GM21367 (cell line): ENCODE data around the gene PYROXD2.

ENCODE experiments used
- ATAC-seq: cut with Tn5 transposase; IDR thresholded peaks from one replicate; pipeline ENCODE4 v1.9.1; 2021; ENCODE audit not compliant: unreplicated experiment

PYROXD2 gene

DNA sequence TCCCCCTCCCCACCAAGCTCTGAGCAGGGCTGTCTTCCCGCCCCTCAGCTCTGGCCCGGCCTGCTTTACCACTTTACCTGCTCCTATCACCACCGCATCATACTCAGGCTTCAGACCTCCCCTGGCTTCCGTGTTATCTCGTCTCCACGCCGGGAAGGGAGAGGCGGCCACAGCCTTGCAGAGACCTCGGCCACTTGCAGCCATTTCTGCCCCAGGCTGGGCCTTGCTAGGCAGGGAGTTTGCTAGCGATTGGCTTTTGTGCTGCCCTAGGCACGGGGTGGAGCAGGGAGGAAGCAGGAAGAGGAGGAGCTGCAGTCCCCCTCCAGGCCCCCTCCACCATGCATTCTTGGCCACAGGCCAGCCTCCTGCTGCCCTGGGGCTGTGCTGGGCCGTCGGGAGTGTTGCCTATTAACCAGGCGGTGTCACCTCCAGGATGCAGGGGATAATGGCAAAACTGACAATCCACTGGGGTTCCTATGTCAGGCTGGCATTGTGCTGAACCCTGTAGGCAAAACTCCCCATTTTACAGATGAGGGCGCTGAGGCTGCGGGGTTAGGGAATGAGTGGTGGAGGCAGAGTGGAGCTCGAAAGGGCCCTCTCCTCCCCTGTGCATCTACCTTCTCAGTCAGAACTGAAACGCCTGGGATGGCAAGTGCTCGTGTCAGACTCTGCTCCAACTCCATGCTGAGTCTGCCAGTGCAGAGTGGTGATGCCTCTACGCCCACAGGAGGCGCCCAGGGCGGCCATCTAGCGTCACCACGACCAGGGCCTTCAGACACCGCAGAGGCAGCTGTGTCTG lies at the start of gene PYROXD2:
Gene PYROXD2, minus strand, starts transcription at position 251 of the 799 bp plus-strand sequence. Its CDS starts 47 bp downstream, at position 204.
- ATAC-seq, result peak; percentile 67

DNA sequence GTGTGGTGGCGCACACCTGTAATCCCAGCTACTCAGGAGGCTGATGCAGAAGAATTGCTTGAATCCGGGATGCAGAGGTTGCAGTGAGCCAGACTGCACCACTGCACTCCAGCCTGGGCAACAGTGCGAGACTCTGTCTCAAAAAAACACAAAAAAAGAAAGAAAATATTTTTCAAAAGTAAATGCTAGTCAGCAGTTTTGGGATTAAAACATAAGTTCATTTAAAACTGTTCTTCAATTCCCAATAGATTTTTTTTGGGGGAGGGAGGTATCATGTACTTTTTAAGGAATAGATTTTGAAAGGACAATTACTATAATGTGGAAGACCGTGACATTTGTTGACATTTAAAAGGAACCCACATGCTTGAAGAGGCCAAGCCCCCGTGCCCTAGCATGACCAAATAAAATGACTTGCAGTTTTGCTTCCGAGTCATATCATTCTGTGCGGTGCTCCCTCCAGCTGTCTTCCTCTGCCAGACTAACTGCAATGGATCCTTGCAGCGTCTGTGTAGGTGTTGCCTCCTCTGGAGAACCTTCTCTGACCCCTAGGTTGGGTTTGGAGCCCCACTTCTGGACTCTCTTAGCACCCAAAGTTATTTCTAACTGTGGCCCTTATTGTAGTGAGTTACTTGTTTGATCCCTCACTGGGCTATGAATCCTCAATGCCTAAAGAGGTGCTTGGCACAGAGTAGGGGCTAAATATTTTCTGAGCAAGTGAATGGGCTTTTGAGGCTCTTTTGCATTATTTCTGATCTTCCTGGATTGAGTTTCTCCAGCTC lies 49.2 kb upstream of the PYROXD2 start:
- no peak for ATAC-seq

DNA sequence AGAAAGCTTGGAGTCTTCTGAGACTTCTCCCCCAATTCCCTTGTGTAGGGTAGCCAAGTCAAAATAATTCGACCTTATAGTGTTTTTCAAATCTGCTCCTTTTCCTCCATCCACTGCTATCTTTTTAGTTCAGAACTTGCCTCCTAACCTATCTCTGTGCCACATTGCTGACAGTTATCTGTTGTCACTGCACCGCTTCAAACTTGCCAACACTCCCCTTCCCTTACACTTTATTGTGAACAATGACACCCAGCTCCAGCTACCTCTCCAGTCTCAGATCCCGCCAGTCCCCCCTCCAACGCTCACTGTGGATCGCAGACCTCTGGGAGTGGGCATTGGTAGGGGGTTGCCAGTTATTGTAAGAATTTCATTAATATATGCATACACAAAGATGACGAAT lies 48.0 kb upstream of the PYROXD2 start:
- ATAC-seq, result no peak

DNA sequence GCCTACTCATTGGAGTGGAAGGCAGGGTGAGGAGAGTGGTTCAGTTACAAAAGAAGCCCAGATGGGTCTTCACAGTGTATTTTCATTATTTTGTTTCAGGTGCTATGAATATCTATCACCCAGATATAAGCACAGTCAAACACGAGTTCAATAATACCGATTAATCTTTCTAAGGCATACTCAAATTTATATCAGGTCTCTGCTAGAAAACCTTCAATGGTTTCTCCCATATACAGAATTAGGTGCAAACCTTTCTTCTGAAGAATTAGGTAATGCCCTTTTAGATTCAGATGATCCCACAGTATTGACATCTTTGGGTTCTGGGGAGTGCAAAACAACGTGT lies 46.5 kb upstream of the PYROXD2 start:
- ATAC-seq, result no peak

DNA sequence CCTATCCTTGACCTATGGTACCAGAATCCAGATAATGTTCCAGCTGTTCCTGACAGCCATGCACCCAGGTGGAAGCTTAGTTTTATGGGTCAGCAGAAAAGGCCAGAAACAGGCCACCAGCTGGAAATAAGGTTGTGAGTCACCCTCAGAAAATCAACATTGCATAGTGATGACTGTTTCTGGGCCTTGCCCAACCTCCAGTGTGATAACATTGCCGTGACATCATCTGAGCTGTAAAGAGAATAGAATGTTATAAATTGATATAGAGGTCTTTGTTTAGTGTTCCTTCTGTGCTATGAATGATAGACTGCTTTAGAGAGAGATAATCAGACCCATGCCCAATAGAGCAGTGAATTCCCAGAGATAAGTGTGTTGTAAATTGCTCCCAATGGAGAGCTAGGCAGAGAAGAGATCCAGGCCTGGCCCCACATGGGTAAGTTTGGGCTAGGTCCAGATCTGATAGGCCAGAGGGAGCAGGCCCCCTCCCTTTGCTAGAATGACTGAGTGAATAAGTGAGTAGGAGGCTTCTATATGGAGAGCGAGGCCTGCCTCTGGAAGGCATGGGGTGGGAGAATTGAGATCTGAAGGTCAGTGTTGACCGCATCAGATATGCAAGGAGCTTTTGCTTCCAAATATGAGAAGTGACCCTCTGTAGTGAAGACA lies 46.0 kb upstream of the PYROXD2 start:
- no peak for ATAC-seq

DNA sequence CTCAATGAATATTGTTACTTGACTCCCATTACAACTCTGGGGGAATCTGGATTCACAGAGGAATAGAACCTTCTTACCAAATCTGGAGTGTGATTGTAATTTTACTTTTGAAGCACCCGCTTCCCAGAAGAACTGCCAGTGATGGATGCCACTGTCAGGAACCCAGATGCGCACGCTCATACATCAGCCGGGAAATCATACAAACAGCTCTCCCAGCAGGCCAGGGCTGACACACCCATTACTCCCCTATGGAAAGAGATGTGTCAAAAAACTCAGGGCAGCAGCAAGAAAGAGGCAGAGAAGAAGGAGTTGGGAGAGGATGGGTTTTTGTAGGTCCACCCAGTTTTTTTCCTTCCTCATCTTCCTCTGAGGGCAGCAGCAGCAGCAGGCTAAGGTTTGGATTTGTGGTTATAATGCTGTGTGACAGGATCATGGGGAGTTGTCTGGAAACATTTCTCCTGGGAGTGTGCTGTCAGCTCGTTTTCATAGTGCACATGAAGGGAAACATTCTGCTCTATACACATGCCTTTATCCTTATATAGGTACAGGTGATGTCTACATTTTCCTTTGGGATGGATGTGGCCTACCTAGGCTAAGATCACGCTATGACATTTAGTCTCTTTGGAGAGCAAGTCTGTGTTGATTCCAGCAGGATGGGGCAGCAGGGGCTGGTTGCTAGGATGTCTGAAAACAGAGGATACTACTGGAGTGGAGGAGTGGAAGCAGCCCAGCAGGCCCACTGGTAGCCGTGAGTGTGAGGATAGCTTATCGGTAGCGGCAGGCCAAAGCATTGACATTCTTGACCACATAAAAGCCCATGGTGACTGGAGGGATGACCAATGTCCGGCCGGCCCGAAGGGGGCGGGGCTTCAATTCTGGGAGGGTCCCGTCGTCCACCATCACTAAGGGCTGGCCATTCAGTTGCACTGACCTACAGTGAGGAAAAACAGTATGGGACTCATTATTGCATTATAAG lies 44.1 kb upstream of the PYROXD2 start:
- ATAC-seq, result no peak

DNA sequence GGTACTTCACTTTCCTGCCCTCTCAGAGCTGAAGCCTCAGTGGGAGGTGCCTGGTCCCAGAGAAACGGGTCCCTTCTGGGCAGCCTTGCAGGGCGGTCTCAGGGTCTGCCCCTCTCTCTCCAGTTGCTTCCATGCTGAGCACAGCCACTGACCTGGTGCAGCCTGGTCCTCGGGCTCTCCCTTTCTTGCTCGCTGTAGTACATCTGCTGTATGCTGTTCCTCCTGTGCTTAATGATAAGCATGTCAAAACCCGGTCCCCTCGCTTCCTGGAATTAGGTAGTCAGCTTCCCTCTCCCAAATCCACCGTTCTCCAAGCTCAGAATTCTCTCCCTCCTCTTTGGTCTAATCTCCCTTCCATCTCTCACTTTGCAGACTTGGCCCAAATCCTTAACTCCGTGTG lies 42.7 kb upstream of the PYROXD2 start:
- no peak for ATAC-seq

DNA sequence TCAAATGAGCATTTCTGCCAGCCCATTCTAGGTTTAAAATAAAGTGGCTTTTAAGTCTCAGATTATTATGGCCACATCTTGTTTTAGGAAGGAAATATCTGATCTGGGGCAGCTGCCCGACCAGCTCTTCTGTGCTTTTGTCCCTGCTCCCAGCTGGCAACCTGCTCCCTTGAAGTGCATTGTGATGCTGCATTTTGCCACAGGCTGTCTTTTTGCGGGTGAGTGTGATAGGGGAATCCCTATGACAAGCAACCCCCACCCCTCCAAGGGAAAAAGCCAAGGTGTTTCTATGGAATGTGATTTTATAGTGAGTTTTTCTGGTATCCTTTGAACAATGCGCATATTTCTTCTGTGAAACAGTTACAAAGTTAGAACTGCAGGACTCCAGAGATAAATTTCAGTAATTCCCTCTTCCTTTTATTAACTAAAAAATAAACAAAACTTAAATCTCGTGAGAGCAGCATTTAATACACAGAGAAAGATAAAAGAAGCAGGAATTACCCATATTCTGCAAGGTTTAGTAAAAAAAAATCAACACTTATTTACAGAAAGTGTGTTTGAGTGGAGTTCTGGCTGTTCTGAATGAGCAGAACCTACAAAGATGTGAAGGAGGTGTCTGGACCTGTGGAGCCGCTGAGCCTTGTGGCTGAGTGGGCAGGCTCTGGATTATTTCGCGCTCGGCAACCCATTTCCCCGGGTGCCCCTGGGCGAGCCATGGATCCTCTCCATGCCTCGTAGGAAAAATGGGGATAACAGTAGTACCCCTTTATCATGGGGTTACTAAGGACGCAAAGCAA lies 41.9 kb upstream of the PYROXD2 start:
- ATAC-seq, result no peak

DNA sequence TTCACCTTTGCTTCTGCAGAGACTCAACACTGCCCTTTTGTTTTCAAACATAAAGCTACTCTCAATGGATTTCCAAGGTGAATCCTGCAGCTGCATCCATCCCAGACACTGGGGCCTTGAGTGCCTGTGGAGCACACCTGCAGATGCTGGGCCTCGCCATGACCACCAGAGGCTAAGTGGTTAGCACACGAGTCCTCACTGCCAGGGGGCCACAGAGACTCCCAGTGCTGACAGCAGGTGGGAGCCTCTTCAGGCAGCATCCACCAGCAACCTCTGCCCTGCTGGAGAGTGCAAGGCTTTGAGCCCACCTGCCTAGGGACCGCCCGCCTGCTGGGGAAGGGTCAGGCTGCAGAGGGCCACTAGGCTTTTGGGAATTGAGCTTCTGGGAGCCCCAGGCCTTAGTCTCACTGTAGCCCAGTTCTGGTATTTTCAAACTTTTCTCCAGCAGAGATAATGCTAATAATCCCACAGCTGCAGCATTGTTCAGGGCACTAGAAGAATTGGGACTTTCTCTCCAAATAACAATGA lies 41.1 kb upstream of the PYROXD2 start:
- no peak for ATAC-seq

DNA sequence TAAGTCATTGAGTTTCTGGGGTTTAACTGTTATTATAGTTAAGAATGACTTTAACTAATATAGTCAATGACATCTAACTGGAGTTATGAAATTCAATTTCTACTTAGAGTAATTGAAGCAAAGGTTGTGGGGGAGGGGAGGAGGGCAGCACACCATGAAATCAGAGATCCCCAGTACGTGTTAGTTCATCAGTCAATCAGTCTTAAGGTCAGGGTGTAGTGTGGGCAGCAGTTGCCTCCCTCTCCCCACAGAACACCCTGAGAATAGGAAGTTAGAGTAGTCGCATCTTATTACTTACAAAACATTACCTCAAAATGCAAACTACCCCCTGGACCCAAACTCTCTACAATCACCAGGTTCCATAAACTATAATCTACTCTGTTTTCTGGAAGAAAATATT lies 38.7 kb upstream of the PYROXD2 start:
- no peak for ATAC-seq

DNA sequence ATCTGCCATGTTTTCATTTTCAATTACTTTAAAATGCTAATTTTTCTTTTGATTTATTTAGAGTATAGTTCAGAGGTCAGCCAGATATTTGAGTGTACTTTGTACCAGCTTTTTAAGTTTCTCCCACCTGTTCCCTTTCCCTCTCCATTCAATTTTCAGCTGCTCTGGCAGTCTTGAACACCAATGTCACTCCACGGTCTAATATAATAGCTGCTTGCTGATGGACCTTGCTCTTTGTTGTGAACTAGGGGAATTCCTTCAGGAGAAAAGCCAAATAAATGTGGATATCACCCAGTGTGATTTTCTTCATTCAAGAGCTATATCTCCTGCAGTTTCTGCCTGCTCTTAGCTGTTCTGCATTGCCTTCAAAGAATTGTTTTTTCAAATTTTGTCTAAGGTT lies 35.6 kb upstream of the PYROXD2 start:
- ATAC-seq, result no peak

DNA sequence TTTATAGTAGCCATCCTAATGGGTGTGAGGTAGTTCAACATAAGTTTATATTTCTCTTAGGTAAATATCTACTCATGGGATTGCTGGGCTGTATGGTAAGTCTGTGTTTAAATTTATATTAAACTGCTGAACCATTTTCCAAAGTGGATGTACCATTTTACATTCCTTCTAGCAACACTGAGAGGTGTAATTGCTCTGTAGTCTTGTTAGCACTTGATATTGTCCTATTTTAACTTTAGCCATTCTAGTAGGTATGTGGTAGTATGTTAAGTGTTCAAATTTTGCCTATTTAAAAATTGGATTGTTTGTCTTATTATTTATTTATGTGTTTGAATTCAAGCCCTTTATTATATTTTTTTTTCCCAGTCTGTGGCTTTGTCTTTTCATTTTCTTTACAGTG lies 34.3 kb upstream of the PYROXD2 start:
- no peak for ATAC-seq

DNA sequence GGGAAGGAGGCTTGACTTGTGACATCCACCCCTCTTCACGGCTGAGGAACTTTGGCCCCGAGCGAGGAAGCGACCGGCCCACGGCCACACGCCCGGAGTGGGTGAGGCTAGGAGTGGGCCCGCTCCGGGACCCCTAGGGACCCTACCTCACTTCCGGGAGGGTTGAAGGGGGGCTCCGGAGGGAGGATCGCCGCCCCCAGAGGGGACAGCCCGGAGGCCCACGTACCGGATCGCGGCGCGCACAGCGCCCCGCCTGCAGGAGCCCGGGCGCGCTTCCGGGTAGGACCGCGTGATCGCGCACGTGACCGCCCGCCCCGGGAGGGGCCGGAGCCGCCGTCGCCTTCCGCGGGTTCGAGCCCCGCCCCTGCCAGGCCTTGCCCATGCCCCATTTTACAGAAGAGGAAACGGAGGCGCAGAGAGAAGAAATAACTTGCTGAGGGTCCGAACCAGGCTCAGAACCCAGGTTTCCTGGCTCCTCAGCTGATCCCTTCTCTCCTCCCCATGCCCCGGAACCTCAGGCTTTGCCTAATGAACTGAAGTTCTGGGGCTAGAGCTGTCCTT lies 31.8 kb upstream of the PYROXD2 start, which contains the start of gene HPS1:
Gene HPS1, minus strand, starts transcription at position 275 of the 561 bp plus-strand sequence. CDS start 3,695 bp downstream, outside the sequence.
- ATAC-seq, result peak; percentile 86

DNA sequence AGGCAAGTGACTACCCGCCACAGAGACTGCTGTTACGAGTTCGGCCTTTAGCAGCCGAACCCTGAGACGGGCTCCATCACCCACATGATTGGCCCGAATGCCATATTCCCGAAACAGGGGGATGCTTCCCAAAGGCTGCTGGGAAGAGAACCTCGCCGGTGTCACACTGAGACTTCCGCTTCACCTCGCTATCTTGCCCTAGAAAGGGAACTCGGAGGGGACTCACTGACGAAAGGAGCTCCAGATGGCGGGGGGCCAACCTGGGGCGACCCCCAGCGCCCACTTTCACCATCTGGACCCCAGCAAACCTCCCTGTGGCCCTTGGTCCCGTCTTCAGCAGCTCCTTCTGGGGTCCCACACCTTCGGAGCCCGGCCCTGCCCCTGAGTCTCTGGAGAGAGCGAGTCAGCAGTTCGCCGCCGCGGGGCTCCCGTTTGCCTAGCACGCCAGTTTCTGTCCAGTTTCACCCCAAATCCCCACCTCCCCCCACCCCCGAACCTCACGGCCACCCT lies 31.2 kb upstream of the PYROXD2 start:
- peak; percentile 18 for ATAC-seq

DNA sequence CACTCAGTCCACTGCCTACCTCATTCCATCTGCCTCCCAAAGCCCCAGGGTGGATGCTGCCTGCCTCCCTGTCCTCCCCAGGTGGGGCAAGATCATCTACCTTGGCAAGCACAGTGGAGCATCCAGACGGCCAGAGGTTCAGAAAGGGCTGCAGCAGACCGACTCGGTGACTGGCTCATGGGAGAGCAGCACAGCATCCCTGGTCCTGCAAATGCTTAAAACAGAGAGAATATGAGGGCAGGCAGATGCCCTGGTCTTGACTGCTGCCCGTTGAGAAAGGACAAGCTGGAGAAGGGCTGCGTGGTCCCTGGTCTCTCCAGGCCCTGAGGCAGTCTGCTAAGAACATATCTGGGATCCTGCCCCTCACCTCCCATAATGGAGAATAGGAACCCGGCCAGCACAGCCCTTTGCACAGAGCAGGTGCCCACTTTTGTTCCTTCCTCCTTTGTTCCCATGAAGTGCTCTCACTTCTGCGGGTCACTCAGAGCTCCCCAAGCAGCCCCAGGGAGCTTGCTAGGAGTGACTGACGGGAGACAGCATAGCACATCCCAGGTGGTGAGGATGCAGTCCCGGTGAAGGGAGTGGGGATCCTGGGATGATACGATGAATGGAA lies 30.3 kb upstream of the PYROXD2 start:
- no peak for ATAC-seq

DNA sequence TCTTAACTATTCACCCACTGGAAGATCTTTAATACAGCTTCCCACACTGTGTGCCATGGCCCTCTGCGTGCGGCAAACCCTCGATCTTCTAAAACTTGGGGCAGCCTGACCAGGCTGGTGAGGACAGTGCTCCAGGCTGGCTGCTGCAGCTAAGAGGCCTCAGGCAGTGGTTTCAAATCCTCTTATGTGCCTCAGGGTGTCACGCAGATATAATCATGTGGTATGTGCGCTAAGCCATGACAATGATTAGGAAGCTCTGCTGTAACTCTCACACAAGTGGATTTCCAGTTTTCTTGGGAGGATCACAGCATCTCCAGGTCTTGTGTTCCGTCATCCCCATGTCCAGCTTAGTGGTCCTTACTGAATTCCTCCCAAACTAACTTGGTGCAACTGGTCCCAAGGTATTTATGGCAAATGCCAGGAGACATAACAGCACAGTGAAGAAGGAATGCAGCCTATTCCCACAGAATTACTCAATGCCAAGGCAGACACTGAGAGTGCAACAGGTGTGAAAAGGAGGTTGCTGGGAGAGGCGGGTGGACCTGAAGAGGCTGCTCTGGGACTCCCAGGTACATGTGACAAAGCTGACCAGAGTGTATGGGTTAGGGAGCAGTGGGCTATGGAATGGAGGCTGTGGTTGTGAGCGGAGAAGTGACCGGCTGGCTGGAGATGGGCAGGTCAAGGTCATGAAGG lies 29.5 kb upstream of the PYROXD2 start:
- ATAC-seq, result no peak

DNA sequence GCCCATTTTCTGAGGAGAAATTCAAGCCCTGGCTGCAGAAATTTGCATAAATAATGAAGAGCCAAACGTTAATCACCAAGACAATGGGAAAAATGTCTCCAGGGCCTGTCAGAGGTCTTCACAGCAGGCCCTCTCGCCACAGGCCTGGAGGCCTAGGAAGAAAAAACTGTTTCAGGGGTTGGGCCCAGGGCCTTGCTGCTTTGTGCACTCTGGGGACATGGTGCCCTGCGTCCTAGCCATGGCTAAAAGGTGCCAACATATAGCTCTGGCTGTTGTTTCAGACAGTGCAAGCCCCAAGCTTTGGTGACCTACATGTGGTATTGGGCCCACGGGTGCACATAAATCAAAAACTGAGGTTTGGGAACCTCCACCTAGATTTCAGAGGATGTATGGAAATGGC lies 23.7 kb upstream of the PYROXD2 start:
- ATAC-seq, result no peak

DNA sequence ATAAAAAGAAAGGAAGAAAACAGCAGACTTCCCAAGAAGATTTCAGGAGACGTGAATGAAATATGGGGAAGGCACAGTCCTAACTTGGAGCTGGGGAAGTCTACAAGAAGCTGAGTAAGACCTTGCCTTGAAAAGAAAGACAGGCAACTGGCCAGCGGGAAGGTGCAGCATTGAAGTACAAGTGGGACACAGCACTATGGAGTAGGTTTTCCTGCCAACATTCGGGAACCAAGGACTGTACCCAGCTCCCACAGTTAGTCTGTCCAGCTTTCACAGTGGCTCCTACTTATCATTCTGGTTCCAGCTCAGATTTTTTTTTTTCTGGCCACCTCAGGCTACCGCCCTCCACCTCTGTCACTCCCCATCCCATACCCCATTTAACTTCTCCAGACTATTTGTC lies 21.7 kb upstream of the PYROXD2 start:
- ATAC-seq, result no peak
